NOMO-1 (cell line): ENCODE data around the gene DYNC1H1.

ENCODE experiments used
- DNase-seq, 2 experiments: peaks; one replicate each; lab custom pipeline; 2025; ENCODE audit not compliant: unreplicated experiment in 2 of 2; lab: John Stamatoyannopoulos, UW

Gene DYNC1H1

DNA sequence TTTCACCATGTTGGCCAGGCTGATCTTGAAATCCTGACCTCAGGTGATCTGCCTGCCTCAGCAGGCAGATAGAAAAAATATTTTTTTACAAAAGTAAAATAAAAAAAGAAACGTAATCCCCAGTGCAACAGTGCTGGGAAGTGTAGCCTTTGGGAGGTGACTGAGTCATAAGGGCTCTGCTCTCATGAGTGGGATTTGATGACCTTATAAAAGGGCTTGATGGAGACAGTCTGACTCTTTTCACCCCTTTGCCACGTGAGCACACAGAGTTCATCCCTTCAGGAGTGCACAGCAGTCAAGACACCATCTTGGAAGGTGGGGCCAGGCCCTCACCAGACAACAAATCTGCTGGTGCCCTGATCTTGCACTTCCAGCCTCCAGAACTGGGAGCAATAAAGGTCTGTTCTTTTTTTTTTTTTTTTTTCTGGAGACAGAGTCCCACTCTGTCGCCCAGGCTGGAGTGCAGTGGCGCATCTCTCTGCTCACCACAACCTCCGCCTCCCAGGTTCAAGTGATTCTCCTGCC lies 24.7 kb upstream of the DYNC1H1 start:
- DNase-seq, result no peak

DNA sequence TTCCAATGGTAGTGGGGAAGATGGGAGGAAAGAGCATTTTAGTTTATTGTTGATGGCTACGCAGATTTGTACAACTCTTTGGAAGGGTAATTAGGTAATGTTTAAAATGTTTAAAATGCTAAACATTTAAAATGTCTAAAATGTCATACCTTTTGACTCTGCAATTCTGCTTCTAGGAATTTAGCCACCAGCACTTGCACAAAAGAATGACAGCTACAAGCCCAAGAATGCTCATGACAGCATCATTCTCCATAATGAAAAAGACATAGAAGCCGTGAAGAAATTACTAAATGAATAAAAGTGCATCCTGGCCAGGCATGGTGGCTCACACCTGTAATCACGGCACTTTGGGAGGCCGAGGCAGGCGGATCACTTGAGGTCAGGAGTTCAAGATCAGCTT lies 19.9 kb upstream of the DYNC1H1 start:
- no peak for DNase-seq

DNA sequence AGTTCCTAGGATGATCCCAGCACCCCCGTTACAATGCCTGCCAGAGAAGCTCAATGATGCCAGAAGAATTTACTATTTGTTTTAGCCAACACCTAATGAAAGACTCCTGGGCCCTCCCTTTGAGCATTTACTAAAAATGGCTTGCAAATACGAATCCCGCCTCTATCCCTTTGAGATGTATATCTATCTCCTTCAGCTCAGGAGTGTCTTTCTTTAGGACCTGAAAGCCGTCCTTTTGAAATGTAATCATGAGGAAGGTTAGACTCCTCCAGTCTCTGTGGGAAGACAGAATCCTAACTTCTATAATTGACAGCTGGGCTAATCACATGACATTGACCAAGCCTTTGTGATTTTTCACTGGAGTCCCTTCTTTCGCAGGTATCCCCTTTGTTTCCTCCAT lies 19.2 kb upstream of the DYNC1H1 start:
- no peak for DNase-seq

DNA sequence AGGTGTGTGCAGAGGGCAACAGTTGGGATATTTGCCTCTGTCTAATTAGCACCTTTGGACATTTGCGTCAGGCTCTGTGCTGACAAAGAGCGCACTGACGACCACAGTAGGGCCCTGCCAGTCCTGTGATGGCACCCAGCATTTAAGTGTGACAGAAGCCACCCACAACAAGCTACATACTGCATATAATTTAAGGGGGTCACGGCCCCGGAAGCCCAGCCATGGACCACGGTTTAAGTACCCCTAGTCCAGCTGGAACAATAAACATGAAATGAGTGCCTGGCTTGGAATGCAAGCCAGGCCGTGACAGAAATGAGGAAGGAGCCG lies 16.8 kb upstream of the DYNC1H1 start:
- no peak for DNase-seq

DNA sequence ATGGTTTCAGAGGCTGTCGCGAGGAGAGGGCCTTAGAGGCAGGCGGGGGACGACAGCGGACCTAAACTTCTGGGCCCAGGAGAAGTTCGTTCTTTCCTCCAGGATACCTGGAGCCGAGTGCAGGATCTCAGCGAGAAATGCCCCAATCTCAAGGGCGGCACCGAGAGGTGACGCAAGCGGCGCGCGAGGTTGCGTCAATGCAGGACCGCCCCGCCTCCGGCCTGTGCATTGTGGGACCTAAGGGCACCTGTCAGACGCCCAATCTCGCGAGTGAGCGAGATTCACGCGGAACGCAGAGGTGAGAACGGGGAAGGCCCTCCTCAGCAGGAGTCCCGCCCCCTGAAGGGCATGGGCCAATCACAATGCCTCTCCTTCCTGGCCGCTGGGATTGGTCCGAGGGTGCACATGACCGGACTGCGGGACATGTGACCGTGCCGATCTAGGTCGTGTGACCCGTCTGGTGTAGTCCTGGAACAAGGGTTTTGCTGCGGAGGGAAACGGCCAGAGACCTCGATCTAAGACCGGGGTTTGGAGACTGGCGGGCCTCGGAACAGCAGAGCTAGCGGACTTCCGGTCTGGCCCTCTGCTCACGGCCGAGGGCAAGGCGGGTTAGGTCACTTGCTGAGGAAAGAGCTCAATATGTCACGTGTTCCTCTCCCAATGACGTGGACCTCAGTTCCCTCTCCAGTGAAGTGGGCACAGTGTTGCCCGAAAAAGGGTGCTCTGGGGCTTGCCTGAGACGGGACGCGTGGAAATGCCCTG lies 16.3 kb upstream of the DYNC1H1 start:
- DNase-seq, result peak; percentile 98

DNA sequence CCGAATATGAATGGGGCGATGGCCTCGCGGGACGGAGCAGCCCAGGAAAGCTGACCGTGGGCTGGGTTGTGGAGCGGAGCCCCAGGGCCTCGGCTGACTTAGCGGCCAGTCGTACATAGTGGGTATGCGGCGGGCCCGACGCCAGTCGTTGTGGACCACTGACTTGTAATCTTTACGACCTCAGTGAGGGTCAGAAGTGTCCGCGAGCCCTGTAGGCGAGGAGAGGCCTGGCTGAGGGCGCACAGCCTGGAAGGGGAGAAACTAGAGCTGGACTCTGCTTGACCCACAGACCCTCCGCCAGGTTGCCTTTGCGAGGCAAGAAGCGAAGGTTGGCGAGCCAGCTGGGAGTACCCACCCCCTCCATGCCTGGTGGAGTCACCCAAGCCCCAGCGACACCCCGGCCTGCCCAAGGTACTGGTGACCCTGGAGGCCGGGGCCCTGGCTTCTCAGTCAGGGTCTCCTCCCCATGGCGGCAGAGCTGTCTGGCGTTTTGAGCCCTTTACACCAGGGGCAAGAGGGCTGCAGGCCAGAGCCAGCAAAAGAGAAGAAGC lies 15.6 kb upstream of the DYNC1H1 start:
- DNase-seq, result no peak

DNA sequence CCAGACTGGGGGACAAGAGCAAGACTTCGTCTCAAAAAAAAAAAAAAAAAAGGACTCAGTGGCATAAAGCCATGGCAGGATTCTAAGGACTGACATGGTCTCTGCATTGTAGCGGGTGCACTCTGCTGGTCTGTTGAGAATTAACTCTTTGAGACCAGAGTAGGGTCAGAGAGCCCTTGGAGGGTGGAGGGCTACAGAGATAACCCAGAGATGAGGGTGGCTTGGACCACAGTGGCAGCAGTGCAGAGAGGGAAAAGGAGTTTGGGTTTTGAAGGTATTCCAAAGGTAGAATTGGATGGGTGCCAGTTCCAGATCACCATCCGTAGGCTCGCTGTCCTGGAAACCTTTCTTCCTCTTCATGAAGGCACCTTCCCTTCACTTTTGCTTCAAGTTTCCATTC lies 14.3 kb upstream of the DYNC1H1 start:
- no peak for DNase-seq

DNA sequence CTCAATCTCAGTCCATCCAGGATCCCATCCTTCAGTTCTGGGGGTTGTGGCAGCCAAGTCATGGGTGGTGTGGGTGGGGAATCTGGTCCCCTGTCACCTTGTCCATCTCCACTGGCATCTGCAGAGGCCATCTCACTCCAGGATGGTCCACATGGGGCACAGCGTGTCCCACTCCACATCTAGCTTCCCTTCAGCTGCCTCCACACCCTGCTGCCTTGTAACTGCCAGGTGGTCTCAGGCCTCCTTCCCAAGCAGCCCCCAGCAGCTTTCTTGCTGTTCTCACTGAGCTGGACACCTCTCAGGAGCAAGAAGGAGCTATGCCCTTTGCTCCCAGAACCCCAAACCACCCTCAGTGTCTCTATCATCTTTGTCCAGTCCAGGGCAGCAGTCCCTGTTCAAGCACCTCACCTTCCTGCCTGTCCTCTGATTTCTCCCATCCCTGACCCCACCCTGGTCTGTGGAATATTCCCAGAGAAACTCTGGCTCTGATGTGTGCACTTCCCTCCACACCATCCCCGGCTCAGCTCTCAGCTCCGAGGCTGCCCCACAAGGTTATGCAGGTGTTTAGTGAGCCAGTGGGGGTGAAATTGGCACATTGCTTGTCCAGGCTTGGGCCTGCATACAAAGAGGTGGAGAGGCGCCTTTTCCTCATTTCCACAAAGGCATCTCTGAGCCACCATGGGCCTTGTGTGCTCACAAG lies 13.7 kb upstream of the DYNC1H1 start:
- no peak for DNase-seq

DNA sequence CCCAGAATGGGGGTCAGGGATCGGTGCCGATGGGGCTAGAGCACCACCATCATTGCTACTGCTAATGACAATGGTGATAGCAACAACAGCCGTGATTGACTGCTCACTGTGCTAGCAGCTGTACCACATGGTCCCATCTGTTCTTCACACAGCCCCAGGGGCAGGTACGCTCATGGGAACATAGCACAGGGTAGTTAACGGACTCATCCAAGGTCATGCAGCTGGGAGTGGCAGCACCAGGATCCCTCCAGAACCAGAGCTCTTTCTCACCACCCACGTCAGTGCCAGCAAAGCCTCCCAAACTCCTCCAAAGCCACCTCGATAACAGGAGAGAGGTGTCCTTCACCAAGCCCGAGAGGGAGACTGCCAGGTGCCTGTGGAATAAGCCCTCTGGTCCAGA lies 11.2 kb upstream of the DYNC1H1 start:
- DNase-seq, result no peak

DNA sequence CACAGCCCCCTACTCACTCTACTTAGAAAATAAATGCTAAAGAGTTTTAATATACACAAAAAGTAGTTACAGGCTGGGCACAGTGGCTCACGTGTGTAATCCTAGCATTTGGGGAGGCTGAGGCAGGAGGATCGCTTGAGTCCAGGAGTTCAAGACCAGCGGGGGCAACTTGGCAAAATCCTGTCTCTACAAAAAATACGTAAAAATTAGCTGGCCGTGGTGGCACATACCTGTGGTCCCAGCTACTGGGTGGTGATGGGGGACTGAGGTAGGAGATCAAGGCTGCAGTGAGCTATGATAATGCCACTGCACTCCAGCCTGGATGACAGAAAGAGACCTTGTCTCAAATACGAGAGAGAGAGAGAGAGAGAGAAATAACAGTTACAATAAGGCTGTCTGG lies 9.9 kb upstream of the DYNC1H1 start:
- DNase-seq, result no peak

DNA sequence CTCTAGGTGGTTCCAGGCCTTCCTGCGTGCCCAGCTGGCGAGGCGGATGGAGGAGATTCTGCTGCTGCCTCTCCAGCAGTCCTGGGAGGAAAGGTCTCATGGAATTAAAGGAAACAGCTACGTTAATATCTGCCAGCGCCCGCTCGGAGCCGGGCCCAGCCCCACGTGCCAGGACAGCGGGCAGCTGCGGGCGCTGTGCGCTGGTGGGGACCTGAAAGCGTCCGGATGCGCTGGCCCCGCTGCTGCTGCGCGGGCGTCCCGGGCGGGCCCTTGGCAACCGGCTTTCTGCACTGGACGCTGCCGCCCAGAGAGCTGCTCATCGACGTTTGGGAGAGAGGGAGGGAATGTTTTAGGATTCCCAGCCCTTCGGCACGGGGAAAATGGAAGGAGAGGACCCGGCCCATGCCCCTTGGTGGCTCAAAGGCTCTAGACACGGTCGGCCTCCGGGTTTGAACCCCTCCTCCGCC lies 8.6 kb upstream of the DYNC1H1 start:
- DNase-seq, result no peak

DNA sequence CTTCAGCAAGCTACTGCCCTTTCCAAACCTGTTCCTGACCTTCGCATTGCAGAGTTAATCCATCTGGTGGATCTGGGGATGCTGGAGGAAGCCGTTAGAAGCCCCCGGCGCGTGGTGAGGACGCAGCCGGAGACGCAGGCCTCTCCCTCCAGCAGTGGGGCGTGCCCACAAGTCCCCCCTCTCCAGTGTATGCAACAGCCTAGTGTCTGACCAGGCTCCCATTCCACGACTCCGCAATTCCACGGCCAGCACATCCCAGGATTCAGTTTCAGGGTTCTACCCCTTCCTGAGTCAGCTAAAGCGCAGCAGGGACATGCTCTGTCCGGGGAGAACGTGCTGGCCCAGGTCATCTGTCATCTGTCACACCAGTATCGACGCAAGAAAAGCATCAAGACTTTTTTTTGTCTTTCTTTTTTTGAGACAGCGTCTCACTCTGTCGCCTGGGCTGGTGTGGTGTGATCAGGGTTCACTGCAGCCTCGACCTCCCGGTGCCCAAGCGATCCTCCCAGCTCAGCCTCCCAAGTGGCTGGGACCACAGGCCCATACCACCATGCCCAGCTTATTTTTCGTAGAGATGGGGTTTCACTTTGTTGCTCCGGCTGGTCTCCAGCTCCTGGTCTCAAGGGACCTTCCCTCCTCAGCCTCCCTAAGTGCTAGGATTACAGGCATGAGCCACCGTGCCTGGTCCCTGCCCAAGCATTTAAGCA lies 8.0 kb upstream of the DYNC1H1 start:
- DNase-seq, result no peak

DNA sequence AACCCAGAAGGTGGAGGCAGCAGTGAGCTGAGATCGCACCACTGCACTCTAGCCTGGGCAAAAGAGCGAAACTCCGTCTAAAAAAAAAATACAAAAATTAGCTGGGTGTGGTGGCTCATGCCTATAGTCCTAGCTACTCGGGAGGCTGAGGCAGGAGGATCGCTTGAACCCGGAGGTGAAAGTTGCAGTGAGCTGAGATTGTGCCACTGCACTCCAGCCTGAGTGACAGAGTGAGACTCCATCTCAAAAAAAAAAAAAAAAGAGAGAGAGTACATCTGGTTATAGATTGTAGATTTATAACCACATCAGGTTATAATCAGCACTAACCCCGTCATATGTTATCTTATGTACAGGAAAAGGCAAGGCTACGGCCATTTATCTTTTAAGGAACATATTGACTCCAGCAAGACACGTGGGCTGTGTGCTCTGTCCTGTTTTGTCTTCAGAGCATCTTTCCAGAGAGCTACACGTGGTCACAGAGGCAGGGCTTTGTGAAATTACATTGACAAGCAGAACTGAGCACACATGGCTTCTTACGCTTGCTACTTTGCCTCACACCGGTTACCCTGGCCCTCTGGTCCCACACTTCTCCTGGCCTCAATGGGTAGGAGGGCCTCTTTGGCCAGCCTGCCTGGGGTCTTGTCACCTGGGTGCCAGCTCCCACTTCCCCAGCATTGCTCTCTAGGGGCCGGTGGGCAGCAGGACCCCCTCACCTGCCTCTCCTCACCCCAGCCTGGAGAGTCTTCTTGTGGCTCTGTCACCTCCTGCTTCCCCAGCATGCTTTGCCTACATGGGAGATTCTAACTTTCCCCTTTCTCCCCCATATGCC lies 6.8 kb upstream of the DYNC1H1 start:
- no peak for DNase-seq

DNA sequence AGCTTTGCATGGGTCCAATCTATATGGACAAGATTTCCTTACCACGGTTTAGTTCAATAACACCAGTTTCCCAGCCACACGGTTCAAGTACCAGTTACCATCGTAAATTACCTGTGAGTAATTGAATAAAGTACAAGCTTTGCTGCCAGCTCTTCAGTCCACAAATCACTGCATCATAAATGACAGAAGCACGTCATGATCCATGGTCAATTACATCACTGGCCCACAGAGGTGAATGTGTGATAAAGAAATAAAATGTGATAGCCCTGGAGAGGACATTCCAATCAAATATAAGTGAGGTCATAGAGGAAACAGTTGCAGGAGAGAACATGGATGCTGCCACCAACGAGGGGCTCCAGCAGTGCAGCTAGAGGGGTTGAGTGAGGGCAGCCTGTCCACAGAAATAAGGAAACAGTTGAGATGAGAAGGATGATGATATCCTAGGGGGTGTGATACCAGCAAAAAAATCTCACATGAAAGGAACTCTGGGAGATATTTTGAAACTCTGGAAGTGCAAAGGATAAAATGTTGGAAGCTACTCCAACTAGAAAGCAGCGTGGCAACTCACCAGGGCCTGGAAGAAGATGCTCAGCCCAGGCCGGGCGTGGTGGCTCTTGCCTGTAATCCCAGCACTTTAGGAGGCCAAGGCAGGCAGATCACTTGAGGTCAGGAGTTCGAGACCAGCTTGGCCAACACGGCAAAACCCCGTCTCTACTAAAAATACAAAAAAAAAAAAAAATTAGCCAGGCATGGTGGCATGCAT lies 5.8 kb upstream of the DYNC1H1 start:
- DNase-seq, result no peak

DNA sequence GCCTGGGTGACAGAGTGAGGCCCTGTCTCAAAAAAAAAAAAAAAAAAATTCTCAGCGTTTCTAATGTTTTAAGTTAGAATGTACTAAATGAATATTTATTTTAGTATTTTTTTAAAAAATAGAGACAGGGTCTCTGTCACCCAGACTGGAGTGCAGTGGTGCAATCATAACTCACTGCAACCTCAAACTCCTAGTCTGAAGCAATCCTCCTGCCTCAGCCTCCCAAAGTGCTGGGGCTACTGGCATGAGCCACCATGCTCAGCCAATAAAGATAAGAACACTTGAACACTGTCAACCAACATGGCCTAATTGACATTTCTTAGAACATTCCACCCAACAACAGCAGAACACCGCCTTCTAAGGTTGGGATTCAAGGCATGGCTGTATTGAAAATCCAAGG lies 5.1 kb upstream of the DYNC1H1 start:
- DNase-seq, result no peak

DNA sequence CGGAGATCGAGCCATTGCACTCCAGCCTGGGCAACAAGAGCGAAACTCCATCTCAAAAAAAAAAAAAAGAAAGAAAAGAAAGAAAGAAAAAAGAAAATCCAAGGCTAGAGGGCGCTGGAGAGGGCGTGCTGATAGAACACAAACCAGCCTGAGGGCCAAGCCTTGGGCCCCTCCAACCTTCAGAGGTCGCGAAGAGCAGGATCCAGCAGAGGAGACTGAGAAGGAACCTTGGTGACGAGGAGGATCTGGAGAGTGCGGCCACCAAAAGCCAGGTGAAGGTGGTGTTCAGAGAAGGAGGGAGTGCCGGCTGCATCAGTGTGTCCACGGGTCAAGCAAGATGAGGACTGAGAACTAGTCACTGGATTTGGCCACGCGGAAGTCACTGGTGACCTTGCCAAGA lies 4.1 kb upstream of the DYNC1H1 start:
- DNase-seq, result peak in 1 of 2 experiments; percentile 18

DNA sequence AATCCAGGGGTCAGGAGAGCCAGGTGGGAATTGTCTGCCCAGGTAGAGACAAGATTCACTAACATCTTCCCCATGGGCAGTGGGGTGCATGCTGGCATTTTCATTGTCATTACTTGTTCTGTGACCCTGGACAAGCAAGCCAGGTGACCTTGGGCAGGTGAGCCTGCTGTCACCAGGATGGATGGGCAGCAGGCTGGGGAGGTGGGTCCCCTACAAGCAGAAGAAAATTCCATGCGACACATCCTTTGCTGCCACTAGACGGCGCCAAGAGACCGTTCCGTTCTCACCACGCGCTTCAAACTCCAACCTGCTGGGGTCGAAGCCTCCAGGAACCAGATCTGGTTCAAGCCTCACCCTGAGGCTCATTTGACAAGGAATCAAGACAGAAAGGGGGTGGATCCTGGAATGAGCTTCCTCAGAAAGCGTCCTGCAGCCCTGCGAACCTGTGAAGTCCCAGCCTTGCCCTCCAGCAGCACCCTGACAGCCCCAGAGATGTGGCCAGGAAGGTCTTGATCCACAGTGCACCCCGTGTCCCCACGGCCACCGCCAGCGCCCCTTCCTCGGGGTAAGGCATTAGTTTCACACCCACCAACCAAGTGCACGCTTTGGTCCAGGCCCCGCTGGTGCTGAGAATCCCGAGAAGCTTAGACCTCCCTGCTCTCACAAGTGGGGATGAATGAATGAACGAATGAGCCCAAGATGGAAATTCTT lies 3.2 kb upstream of the DYNC1H1 start:
- peak; percentile 53 to 68 for DNase-seq

DNA sequence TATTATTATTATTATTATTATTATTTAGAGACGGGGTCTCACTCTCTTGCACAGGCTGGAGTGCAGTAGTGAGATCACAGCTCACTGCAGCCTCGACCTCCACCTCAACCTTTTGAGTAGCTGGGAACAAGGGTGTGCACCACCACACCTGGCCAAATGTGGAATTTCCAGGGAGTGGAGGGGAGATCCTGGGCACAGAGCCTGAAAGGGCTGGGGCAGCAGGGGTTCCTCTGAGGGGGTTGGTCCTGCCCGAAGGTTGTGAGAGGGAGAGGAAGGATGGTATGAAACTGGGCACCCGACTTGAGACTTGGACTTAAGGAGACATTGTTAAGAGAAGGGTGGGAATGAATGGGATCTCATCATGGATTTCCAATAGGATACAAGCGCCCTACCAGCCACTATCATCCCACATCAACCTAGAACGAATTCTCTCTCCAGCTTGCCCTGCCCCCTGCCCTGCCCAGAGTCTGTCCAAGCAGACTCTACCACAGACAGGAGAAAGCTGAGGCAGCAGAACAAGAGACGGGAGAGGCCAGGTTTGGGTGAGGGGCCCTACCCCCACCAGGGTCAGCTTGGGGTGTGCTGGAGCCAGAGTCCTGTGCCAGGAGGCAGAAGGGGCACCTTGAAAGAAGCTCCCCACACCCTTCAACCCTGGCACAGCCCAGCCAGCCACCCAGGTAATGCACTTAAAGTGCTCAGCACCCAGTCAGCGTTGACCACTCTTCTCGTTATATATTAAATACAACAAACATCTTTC lies 2.4 kb upstream of the DYNC1H1 start:
- no peak for DNase-seq

DNA sequence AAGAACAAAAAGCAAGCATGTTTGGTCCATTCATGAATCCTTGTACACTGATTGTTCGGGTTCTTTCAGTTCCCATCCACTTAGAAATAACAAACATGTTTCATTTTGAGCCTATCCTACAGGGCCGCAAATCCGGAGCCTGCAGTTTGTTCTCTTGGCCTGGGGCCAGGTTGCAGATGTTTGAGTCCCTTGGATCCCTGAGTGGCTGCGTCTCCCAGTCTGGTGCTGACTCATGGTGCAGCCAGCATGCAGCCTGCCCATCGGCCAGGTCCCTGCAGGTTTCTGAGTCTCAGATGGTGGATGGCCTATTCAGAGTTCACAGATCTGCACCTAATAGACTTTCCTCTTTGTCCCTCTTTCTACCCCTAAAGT lies 1.9 kb upstream of the DYNC1H1 start:
- DNase-seq, result no peak
